ENCODE data around the gene TRIM10.

DNA sequence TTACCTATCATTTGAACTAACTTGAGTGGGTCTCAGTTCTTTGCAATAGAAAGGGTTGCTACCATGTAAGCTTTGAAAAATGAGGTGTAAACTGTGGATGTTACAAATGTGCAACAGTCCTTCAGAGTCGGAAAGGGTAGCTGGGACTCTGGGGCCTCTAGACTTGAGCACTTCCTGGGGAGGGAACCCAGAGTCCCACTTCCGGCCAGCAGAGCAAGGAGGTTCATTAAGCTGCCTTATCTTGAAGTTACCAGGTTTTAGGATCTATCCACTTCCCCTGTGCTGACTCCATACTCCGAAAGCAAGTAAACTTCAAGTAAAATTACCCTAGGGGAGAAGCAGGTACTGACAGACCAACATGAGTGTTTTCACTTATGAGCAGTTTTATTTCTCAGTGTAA, 9.4 kb downstream of the TRIM10 start:
- TF ChIP-seq EZH2 (IDR thresholded peaks at IDR 0.05; ENCODE audit: insufficient read depth, poor library complexity, severe bottlenecking) (no peak), EZH2phosphoT487 (IDR thresholded peaks at IDR 0.05; ENCODE audit: insufficient read depth, low read depth) (no peak)
